Body of pancreas (tissue), 4 donors: ENCODE results near the gene RSPH1.

Experiments
- POLR2A ChIP-seq, 3 donors: fragments of 450-650 bp; IDR thresholded peaks; one replicate each; pipeline ENCODE4 v1.6.1; 2016; ENCODE audit warnings: antibody characterized with exemption in 3 of 3, mild to moderate bottlenecking in 2 of 3
- TF ChIP-seq, protein P1 (sequence below), 7 experiments: fragments of 450-650 bp in 4 of 7; fragments of 200-600 bp in 3 of 7; sonication (generic) in 3 of 7; IDR thresholded peaks; one replicate each; pipeline ENCODE4 v1.5.1; 2016 to 2019; ENCODE audit warnings: antibody characterized with exemption in 7 of 7

DNA sequence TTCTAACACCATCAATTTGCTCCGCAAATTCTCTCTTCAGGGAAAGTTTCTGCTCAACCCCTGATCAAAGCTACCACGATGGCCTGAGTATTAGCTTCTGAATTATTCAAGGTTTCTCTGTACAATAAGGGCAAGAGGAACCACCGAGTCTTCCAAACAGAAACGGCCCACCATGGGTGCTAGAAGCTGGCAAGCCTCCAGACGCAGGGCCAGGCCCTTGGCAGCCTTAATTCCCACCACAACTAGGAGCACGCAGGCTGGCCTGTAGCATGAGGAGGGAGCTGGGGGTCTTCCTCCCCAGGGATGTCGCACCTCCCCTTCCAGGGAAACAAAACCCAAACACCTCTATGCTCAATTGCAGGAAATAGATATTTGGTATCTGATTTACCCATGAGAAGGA lies 11.1 kb downstream of the RSPH1 start:
- TF ChIP-seq, protein P1, sequence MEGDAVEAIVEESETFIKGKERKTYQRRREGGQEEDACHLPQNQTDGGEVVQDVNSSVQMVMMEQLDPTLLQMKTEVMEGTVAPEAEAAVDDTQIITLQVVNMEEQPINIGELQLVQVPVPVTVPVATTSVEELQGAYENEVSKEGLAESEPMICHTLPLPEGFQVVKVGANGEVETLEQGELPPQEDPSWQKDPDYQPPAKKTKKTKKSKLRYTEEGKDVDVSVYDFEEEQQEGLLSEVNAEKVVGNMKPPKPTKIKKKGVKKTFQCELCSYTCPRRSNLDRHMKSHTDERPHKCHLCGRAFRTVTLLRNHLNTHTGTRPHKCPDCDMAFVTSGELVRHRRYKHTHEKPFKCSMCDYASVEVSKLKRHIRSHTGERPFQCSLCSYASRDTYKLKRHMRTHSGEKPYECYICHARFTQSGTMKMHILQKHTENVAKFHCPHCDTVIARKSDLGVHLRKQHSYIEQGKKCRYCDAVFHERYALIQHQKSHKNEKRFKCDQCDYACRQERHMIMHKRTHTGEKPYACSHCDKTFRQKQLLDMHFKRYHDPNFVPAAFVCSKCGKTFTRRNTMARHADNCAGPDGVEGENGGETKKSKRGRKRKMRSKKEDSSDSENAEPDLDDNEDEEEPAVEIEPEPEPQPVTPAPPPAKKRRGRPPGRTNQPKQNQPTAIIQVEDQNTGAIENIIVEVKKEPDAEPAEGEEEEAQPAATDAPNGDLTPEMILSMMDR (IDR thresholded peaks at IDR 0.05) = no peak
- no peak for TF ChIP-seq POLR2A (IDR thresholded peaks at IDR 0.05)
